ENCODE results near the gene TRPM8. TPM values are rescaled to one million over a fixed set of nuclear protein-coding genes. Genes with fewer than 3 reads are reported as not detected.

Gene TRPM8
- total and polyA plus RNA-seq, 2 donors from 2014 or later: 2.5 TPM; not detected in 1

GRCh38 chr2:233990261-233990798 lies 73.2 kb downstream of the TRPM8 start:
- no peak for FAIRE-seq

GRCh38 chr2:233991196-233991595 lies 74.0 kb downstream of the TRPM8 start:
- no peaks in the 10 kb centered on the region for H3K27me3 ChIP-seq (ENCODE audit: control insufficient read depth, insufficient read depth, low read length)
- H3K27ac ChIP-seq (ENCODE audit: low read depth in 2 of 2, low read length in 2 of 2): no peak overlapping the region
- TF ChIP-seq CTCF (IDR thresholded peaks at IDR 0.05; ENCODE audit: borderline replicate concordance, extremely low read depth, insufficient read depth): no peak
- H3K9ac ChIP-seq (ENCODE audit: low read length in 3 of 3): no peak overlapping the region
- DNase-seq (no peak), FAIRE-seq (no peak)
- H3K4me3 ChIP-seq (ENCODE audit: low read length in 3 of 3): no peak overlapping the region
- no peaks in the 10 kb centered on the region for H3K36me3 ChIP-seq (ENCODE audit: control insufficient read depth in 2 of 3, insufficient read depth in 3 of 3, low read length in 3 of 3)
- H3K4me1 ChIP-seq (ENCODE audit: control insufficient read depth in 2 of 3, insufficient read depth in 2 of 3, low read depth in 1 of 3, low read length in 3 of 3): no peaks in the 10 kb centered on the region
- H3K9me3 ChIP-seq (ENCODE audit: control insufficient read depth in 2 of 3, insufficient read depth in 1 of 3, low read length in 3 of 3): no peaks in the 10 kb centered on the region
- intact Hi-C loops (cut with DNase I): no loop called here

More at GRCh38 chr2:233990261-233990798, 73.2 kb downstream of the TRPM8 start:
- H3K27me3 ChIP-seq (ENCODE audit: control insufficient read depth, insufficient read depth, low read length): no peaks in the 10 kb centered on the region
- no peak overlapping the region for H3K27ac ChIP-seq (ENCODE audit: low read depth in 2 of 2, low read length in 2 of 2)
- H3K4me3 ChIP-seq (ENCODE audit: low read length in 3 of 3): no peak overlapping the region
- no peak overlapping the region for H3K9ac ChIP-seq (ENCODE audit: low read length in 3 of 3)
- H3K36me3 ChIP-seq (ENCODE audit: control insufficient read depth in 2 of 3, insufficient read depth in 3 of 3, low read length in 3 of 3): no peaks in the 10 kb centered on the region
- no peak for TF ChIP-seq CTCF (IDR thresholded peaks at IDR 0.05; ENCODE audit: borderline replicate concordance, extremely low read depth, insufficient read depth)
- no peaks in the 10 kb centered on the region for H3K9me3 ChIP-seq (ENCODE audit: control insufficient read depth in 2 of 3, insufficient read depth in 1 of 3, low read length in 3 of 3)
- DNase-seq: no peak
- no peaks in the 10 kb centered on the region for H3K4me1 ChIP-seq (ENCODE audit: control insufficient read depth in 2 of 3, insufficient read depth in 2 of 3, low read depth in 1 of 3, low read length in 3 of 3)
- intact Hi-C loops (cut with DNase I): no loop called here

DNA sequence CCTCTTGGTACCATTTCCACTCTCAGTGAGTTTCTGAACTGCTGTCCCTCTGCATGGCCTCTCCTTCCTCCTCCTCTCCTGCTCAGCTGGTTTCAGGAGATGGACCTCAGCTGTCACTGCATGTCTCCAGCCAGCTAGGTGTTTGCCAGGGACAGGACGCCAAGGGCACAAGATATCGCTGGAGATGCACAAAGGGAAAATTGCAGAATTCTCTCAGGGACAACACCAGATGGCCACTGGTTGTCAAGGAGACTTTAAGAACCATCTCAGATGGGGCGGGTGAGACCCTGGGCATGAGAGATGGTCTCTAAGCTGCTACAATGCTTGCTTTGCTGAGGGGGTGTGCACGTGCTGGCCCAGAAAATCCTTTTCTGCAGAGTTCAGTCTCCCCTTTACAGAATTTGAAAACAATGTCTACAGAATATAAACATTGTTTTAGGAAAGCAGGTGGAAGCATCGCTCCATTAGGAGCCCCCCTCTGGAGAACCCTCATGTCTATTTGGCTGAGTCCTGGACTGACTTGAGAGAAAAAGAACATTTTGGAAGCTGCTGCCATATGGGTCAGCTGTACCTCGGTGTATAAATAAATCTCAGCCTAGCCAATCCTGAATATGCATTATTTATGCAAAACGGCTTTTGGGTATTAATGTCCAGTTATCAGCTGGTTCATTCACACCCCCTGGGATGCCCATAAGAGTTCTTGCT lies 75.5 kb downstream of the TRPM8 start:
- Histone ChIP-seq H3K36me3 (ENCODE audit: control insufficient read depth in 2 of 3, insufficient read depth in 3 of 3, low read length in 3 of 3) (no peaks in the 10 kb centered on the region), H3K9ac (ENCODE audit: low read length in 3 of 3) (no peak overlapping the region), H3K9me3 (ENCODE audit: control insufficient read depth in 2 of 3, insufficient read depth in 1 of 3, low read length in 3 of 3) (no peaks in the 10 kb centered on the region), H3K4me3 (ENCODE audit: low read length in 3 of 3) (no peak overlapping the region), H3K27me3 (ENCODE audit: control insufficient read depth, insufficient read depth, low read length) (no peaks in the 10 kb centered on the region), H3K4me1 (ENCODE audit: control insufficient read depth in 2 of 3, insufficient read depth in 2 of 3, low read depth in 1 of 3, low read length in 3 of 3) (no peaks in the 10 kb centered on the region), H3K27ac (ENCODE audit: low read depth in 2 of 2, low read length in 2 of 2) (no peak overlapping the region)
- no peak for FAIRE-seq
- no peak for DNase-seq
- intact Hi-C loops (cut with DNase I): no loop called here
- no peak for TF ChIP-seq CTCF (IDR thresholded peaks at IDR 0.05; ENCODE audit: borderline replicate concordance, extremely low read depth, insufficient read depth)

All from kidney (tissue), 14 donors.